ENCODE results near the gene FIP1L1.

FIP1L1 gene

DNA sequence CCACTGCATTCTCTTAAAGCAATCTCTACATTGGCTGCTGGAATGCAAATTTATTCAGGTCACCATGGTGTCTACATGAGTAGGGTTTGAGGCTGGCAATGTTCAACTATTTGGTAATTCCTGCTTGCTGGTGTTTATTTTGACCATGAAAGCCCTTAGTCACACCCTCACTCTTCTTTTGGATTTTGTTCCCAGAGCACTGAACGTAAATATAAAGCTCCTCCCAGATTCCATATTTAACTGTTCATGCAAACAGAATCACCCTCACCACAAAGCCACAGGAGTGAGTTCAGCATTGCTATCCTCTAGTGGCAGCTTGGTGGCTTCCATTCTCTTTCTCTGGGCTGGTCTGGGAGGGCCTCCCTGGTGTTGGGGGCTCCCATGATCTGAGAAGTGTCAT is 131.0 kb downstream of the FIP1L1 start:
- Histone ChIP-seq H3K27ac (ENCODE audit: low read length) (no peak overlapping the region), H3K4me3 (ENCODE audit: low read length) (no peak overlapping the region), H3K9me3 (ENCODE audit: insufficient read depth, low read length) (no peaks in the 10 kb centered on the region), H4K20me1 (ENCODE audit: insufficient read depth, low read length) (no peaks in the 10 kb centered on the region), H3K36me3 (replicated peaks; ENCODE audit: low read depth, low read length) (no peaks in the 10 kb centered on the region), H3K4me1 (ENCODE audit: low read length) (no peaks in the 10 kb centered on the region), H3K4me2 (ENCODE audit: low read length) (no peak overlapping the region), H3K79me2 (ENCODE audit: low read length) (no peaks in the 10 kb centered on the region), H3K27me3 (ENCODE audit: low read depth, low read length) (0 out of 2 replicates have a peak, but pooled peaks cover 10% of the 10 kb centered on the region), H3K9ac (ENCODE audit: low read length) (no peak overlapping the region), H2AFZ (ENCODE audit: low read depth, low read length) (no peak overlapping the region)
- TF ChIP-seq, protein P1, sequence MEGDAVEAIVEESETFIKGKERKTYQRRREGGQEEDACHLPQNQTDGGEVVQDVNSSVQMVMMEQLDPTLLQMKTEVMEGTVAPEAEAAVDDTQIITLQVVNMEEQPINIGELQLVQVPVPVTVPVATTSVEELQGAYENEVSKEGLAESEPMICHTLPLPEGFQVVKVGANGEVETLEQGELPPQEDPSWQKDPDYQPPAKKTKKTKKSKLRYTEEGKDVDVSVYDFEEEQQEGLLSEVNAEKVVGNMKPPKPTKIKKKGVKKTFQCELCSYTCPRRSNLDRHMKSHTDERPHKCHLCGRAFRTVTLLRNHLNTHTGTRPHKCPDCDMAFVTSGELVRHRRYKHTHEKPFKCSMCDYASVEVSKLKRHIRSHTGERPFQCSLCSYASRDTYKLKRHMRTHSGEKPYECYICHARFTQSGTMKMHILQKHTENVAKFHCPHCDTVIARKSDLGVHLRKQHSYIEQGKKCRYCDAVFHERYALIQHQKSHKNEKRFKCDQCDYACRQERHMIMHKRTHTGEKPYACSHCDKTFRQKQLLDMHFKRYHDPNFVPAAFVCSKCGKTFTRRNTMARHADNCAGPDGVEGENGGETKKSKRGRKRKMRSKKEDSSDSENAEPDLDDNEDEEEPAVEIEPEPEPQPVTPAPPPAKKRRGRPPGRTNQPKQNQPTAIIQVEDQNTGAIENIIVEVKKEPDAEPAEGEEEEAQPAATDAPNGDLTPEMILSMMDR (IDR thresholded peaks at IDR 0.05; ENCODE audit: low read depth, low read length) = no peak
- no peak for TF ChIP-seq EZH2phosphoT487 (IDR thresholded peaks at IDR 0.05; ENCODE audit: low read depth)

DNA sequence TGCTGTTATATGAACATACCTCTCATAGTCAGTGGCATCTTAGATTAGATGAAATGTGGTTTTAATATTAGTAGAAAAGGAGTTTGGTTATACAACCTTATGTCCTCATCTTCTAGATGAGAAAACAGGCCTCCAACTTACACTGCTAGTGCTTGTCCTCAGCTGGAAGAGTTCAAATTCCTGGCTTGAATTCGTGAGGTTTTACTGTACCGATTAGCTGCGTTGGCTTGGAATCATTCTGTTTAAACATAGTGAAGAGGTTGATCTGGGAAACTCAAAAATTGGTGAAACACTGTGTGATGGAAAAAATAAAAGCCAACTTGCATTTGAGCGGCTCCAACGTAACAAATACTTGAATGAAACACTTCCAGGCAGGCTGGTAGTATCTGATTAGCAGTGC is 132.9 kb downstream of the FIP1L1 start:
- no peak overlapping the region for H3K4me2 ChIP-seq (ENCODE audit: low read length)
- H3K27me3 ChIP-seq (ENCODE audit: low read depth, low read length) = 0 out of 2 replicates have a peak, but pooled peaks cover 10% of the 10 kb centered on the region
- no peaks in the 10 kb centered on the region for H3K36me3 ChIP-seq (replicated peaks; ENCODE audit: low read depth, low read length)
- H4K20me1 ChIP-seq (ENCODE audit: insufficient read depth, low read length) = no peaks in the 10 kb centered on the region
- H3K27ac ChIP-seq (ENCODE audit: low read length) = no peak overlapping the region
- no peaks in the 10 kb centered on the region for H3K4me1 ChIP-seq (ENCODE audit: low read length)
- no peaks in the 10 kb centered on the region for H3K9me3 ChIP-seq (ENCODE audit: insufficient read depth, low read length)
- no peak overlapping the region for H3K9ac ChIP-seq (ENCODE audit: low read length)
- no peaks in the 10 kb centered on the region for H3K79me2 ChIP-seq (ENCODE audit: low read length)
- no peak overlapping the region for H3K4me3 ChIP-seq (ENCODE audit: low read length)
- TF ChIP-seq, protein P1 (IDR thresholded peaks at IDR 0.05; ENCODE audit: low read depth, low read length) = no peak
- TF ChIP-seq EZH2phosphoT487 (IDR thresholded peaks at IDR 0.05; ENCODE audit: low read depth) = no peak
- H2AFZ ChIP-seq (ENCODE audit: low read depth, low read length) = no peak overlapping the region

All from OCI-LY3 (cell line).